Measurements from ENCODE around the gene TMEM30B. TPM values are rescaled to one million over a fixed set of nuclear protein-coding genes. Genes with fewer than 3 reads are reported as not detected.
A peak's percentile ranks its signal among the peaks of the same experiment; 100 is the strongest.

TMEM30B gene
- total RNA-seq, 2 donors from 2014 or later = 27.3 to 50.2 TPM

- intact Hi-C loops (cut with DNase I) = no loop called here
- no peak for DNase-seq (ENCODE audit: low spot score)
These were observed 10.4 kb downstream of the TMEM30B start for GRCh38 chr14:61270714-61271113.

GRCh38 chr14:61269321-61270083 lies 11.6 kb downstream of the TMEM30B start:
- DNase-seq (ENCODE audit: low spot score) = peak; percentile 85
- intact Hi-C loops (cut with DNase I) = no loop called here

DNA sequence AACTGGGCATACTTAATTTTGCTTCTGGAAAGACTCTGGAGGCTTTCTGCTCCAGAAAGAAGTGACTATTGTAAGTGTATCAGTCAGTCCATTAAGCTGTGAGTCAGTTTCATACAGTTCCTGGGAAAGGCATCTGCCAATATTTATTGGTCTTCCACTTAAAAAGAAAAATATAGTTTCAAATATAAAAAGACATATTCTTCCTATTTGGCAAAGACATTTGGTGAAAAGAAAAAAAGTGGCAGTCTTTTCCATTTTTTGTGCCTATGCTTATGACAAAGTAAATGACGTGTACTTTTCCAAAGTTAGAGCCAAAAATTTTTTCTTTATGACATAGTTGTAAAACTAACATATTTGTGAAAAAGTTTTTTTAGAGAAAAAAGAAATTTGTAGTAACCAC lies 12.3 kb downstream of the TMEM30B start:
- no peak for DNase-seq (ENCODE audit: low spot score)
- intact Hi-C loops (cut with DNase I) = no loop called here

GRCh38 chr14:61266891-61267740 lies 14.0 kb downstream of the TMEM30B start:
- intact Hi-C loops (cut with DNase I) = no loop called here
- DNase-seq (ENCODE audit: low spot score) = no peak

- intact Hi-C loops (cut with DNase I) = no loop called here
- DNase-seq (ENCODE audit: low spot score) = no peak
These were observed 14.7 kb downstream of the TMEM30B start for GRCh38 chr14:61266436-61266835.

DNA sequence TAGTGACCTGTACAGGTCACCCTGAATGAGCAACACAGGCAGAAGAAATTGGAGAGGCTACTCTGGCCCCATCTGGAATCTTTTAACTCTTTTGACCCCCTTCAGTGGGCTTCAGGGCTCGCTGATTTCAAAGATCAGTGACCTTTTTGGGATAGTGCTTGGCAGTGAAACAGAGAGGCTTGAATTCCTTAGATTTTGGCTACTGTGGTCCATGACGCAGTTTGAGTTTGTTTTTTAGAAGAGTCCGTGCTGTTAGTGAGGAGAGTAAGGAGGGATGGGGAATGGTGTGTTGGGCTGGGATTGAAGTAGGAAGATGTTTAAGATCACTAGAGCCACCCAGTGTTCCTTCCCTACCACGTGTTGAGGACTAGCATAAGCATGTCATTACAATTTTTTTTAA lies 16.5 kb downstream of the TMEM30B start:
- intact Hi-C loops (cut with DNase I) = no loop called here
- no peak for DNase-seq (ENCODE audit: low spot score)

- intact Hi-C loops (cut with DNase I) = no loop called here
- DNase-seq (ENCODE audit: low spot score) = no peak
These were observed 17.0 kb downstream of the TMEM30B start for GRCh38 chr14:61264010-61264571.

DNA sequence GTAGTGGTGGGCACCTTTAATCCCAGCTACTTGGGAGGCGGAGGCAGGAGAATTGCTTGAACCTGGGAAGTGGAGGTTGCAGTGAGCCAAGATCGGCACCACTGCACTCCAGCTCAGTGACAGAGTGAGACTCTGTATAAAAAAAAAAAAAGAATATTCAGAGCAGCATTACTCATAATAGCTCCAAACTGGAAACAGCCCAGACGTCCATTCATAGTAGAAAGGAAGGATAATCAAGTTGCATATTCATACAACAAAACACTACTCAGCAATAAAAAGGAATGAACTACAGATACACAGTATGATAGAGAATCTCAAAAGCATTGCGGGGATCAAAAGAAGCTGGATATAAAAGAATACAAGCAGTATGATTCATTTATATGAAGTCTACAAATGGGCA lies 19.1 kb downstream of the TMEM30B start:
- intact Hi-C loops (cut with DNase I) = no loop called here
- DNase-seq (ENCODE audit: low spot score) = no peak

DNA sequence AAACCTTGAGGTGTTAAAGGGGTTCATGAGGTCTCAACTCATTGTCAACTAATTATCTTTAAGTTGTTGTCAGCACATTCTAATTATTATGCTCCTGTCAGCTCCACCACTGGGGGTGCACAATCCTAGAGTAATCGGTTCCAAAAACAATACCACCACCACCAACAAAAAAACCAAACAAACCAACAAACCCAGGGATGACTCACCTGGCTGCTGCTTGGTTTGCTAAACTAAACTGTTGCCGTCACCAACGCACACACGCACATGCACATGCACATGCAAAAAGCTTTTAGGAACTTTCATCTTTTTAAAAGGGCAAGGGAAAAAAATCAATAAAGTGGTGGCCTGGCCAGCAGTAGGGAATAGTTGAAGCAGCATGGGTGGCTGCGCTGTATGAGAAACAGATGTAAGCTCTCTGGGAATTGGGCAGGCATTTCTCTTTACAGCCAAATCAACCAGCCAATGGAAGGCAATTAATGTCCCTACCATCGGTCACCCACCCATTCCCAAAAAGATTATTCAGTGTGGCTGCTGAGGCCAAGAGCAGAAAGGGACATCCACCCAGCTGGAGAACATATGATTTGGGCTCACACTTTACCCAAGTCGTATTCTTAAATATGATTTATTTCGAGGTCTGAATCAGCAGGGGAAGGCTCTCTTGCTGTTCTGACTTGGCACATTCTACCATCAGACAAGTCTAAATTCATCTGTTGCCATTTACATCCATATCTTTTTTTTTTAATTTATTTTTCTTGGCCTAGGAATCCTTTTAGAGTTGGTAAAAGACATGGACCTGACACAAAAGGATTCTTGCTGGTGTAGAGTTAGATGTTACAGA lies 20.0 kb downstream of the TMEM30B start:
- intact Hi-C loops (cut with DNase I) = no loop called here
- DNase-seq (ENCODE audit: low spot score) = no peak

DNA sequence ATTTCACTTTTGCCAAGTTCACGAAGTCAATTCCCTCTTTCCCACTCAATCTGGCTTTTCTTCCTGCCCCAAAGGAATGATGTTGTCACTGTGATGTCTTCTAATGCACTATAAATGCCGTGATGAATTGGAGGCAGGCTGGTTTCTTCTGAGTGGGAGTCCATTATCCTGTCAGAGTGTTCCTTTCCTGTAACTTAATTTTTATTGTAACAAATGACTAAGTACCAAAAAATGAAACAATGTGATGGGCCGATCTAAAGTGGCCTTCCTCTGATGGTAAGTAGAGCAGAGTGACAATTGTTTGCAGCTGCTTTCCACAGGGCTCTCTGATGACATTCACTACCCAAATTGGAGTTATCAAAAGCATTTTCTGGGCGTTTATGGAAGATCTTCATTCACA lies 22.2 kb downstream of the TMEM30B start:
- intact Hi-C loops (cut with DNase I) = no loop called here

DNA sequence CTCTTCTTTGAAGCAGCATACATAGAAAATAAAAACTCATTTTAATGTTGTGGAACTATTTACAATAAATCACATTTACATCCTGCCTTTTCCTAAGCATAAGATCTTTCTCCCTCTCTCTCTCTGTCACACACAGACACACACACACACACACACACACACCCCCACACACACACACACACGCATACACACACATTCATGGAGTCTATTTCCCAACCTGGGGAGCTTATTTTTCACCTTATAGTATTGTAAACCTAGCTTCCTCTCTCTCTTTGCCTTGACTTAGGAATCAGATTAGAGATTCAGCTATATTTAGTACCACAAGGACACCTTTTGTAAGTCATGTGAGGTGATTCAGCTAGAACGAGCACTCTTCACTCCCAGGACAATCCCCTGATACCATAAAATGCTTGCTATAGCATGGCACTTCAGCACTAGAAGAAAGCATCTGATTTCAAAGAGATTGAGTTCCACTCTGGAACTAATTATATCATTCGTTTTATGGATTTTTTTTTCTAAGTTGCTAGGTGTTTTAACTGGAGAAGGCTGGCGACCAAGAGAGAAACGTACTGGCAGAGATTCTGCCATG lies 23.6 kb downstream of the TMEM30B start:
- intact Hi-C loops (cut with DNase I) = no loop called here
- DNase-seq (ENCODE audit: low spot score) = no peak

More for the DNA sequence above, 22.2 kb downstream of the TMEM30B start:
- no peak for DNase-seq (ENCODE audit: low spot score)

- no peak for DNase-seq (ENCODE audit: low spot score)
- intact Hi-C loops (cut with DNase I) = no loop called here
These were observed 24.2 kb downstream of the TMEM30B start for GRCh38 chr14:61256826-61257468.

- intact Hi-C loops (cut with DNase I) = no loop called here
These were observed 25.2 kb downstream of the TMEM30B start for GRCh38 chr14:61255968-61256367.

GRCh38 chr14:61254808-61255526 lies 26.2 kb downstream of the TMEM30B start:
- intact Hi-C loops (cut with DNase I) = loop anchor here (5.0 kb wide), 1 partner anchor 633 kb away; no protein-coding TSS in a partner anchor
- DNase-seq (ENCODE audit: low spot score) = no peak

More at GRCh38 chr14:61255968-61256367, 25.2 kb downstream of the TMEM30B start:
- no peak for DNase-seq (ENCODE audit: low spot score)

DNA sequence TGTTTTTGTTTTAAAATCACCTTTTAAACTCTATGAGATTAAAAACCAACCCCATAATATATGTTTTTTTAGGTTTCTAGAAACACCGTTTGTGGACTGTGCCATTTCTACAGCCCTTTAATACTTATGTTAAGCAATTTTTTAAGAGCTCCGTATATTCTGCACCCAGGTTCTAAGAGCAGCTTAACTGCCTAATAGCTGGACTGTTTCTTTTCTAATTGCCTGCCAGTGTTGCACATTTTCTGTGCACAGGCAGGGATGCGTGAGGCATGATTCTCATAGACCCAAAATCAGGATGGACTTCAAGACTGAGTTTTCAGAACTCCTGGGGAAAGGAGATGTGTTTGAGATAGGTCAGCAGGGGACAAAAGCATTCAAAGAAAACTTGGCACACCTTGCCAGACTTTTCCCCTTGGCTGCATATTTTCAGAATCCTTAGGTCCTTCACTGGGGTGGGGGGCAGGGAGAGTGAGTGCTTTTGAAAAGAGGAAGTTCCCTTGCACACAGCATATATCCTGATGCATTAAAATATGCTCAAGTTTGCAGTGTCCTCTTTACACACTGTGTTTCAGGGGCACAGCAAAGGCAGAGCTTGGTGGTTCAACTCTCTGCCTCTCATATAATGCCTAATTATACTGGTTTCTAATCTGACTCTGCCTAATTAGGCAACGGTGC lies 27.9 kb downstream of the TMEM30B start:
- DNase-seq (ENCODE audit: low spot score) = no peak
- intact Hi-C loops (cut with DNase I) = loop anchor here (5.0 kb wide), 1 partner anchor 631 kb away; no protein-coding TSS in a partner anchor

GRCh38 chr14:61252369-61253063 lies 28.6 kb downstream of the TMEM30B start:
- intact Hi-C loops (cut with DNase I) = loop anchor here (5.0 kb wide), 1 partner anchor 630 kb away; no protein-coding TSS in a partner anchor
- peak; percentile 85 for DNase-seq (ENCODE audit: low spot score)
